CD14-positive monocyte (primary cell): ENCODE data around the gene BCR. TPM values are rescaled to one million over a fixed set of nuclear protein-coding genes. Genes with fewer than 3 reads are reported as not detected.
A peak's percentile ranks its signal among the peaks of the same experiment; 100 is the strongest.

Experiments
- DNase-seq, 3 donors: peaks; one replicate each; pipeline ENCODE4 v3.0.0-alpha.2; 2011 to 2022
- H2AFZ ChIP-seq: 2 replicates; pipeline ENCODE4 v1.6.0; 2012; ENCODE audit warnings: mild to moderate bottlenecking, low read depth, low read length, inconsistent platforms; ENCODE audit not compliant: insufficient read depth, poor library complexity, severe bottlenecking
- H3K27ac ChIP-seq, 2 donors: 1 replicate in 1 of 2; 2 replicates in 1 of 2; pipeline ENCODE4 v1.5.1; 2012 to 2013; ENCODE audit warnings: low read length in 2 of 2, control low read depth in 1 of 2, inconsistent platforms in 1 of 2, low read depth in 1 of 2, mild to moderate bottlenecking in 1 of 2
- H3K27me3 ChIP-seq, 2 donors: one replicate each; pipeline versions ENCODE4 v1.6.0 to v1.6.1; 2011 to 2013; ENCODE audit warnings: low read length in 2 of 2; ENCODE audit not compliant: control insufficient read depth in 2 of 2, insufficient read depth in 2 of 2
- H3K36me3 ChIP-seq, 2 donors: replicated peaks in 1 of 2; 1 replicate in 1 of 2; 2 replicates in 1 of 2; pipeline versions ENCODE4 v1.5.1 to v1.6.1; 2012 to 2013; ENCODE audit warnings: low read length in 2 of 2, control low read depth in 1 of 2, inconsistent platforms in 1 of 2, mild to moderate bottlenecking in 1 of 2; ENCODE audit not compliant: insufficient read depth in 2 of 2, control insufficient read depth in 1 of 2
- H3K4me1 ChIP-seq, 2 donors: 1 replicate in 1 of 2; 2 replicates in 1 of 2; pipeline versions ENCODE4 v1.5.1 to v1.6.1; 2012 to 2013; ENCODE audit warnings: low read length in 2 of 2, control low read depth in 1 of 2, inconsistent platforms in 1 of 2, mild to moderate bottlenecking in 1 of 2, moderate library complexity in 1 of 2; ENCODE audit not compliant: insufficient read depth in 2 of 2, control insufficient read depth in 1 of 2
- H3K4me2 ChIP-seq: replicated peaks from 2 replicates; pipeline ENCODE3; 2012; ENCODE audit warnings: low read length, moderate library complexity, mild to moderate bottlenecking; ENCODE audit not compliant: poor library complexity, severe bottlenecking; ENCODE audit errors: extremely low read depth
- H3K4me3 ChIP-seq, 3 experiments: fragments of 200-600 bp in 1 of 3; sonication (generic) in 1 of 3; replicated peaks in 1 of 3; 1 replicate in 2 of 3; 2 replicates in 1 of 3; pipeline ENCODE4 v1.5.1; 2011 to 2013; ENCODE audit warnings: low read length in 3 of 3, mild to moderate bottlenecking in 3 of 3, control low read depth in 2 of 3, low read depth in 2 of 3, inconsistent platforms in 1 of 3, moderate library complexity in 1 of 3
- H3K79me2 ChIP-seq: 2 replicates; pipeline ENCODE4 v1.6.0; 2012; ENCODE audit warnings: mild to moderate bottlenecking, control low read depth, inconsistent platforms, low read length, moderate library complexity; ENCODE audit not compliant: insufficient read depth
- H3K9ac ChIP-seq: 2 replicates; pipeline ENCODE4 v1.6.0; 2017; ENCODE audit warnings: low read length, mild to moderate bottlenecking; ENCODE audit not compliant: insufficient read depth, poor library complexity, severe bottlenecking
- H3K9me3 ChIP-seq, 2 donors: replicated peaks in 1 of 2; 1 replicate in 1 of 2; 2 replicates in 1 of 2; pipeline versions ENCODE4 v1.5.1 to v1.6.1; 2012 to 2013; ENCODE audit warnings: low read length in 2 of 2, control low read depth in 1 of 2; ENCODE audit not compliant: control insufficient read depth in 1 of 2, insufficient read depth in 1 of 2
- H4K20me1 ChIP-seq: 2 replicates; pipeline ENCODE4 v1.6.0; 2012; ENCODE audit warnings: mild to moderate bottlenecking, low read length, control low read depth, moderate library complexity; ENCODE audit not compliant: insufficient read depth
- H3K27ac Mint-ChIP-seq, 7 donors: one replicate each; pipeline ENCODE4 v1.8.0; 2020; ENCODE audit warnings: mild to moderate bottlenecking in 7 of 7, mixed read lengths in 7 of 7, moderate library complexity in 6 of 7, inconsistent platforms in 2 of 7
- H3K27me3 Mint-ChIP-seq, 3 donors: one replicate each; pipeline ENCODE4 v1.8.0; 2021 to 2022; ENCODE audit warnings: low read depth in 3 of 3, mild to moderate bottlenecking in 3 of 3, mixed read lengths in 3 of 3, moderate library complexity in 3 of 3, inconsistent platforms in 1 of 3
- H3K36me3 Mint-ChIP-seq, 2 donors: one replicate each; pipeline ENCODE4 v1.8.0; 2020; ENCODE audit warnings: mixed read lengths in 2 of 2, inconsistent platforms in 1 of 2, mild to moderate bottlenecking in 1 of 2
- H3K4me1 Mint-ChIP-seq: one replicate; pipeline ENCODE4 v1.8.0; 2020; ENCODE audit warnings: mild to moderate bottlenecking, mixed read lengths
- H3K4me3 Mint-ChIP-seq, 2 donors: one replicate each; pipeline ENCODE4 v1.8.0; 2020; ENCODE audit warnings: mild to moderate bottlenecking in 2 of 2, mixed read lengths in 2 of 2, moderate library complexity in 1 of 2
- H3K9me3 Mint-ChIP-seq, 7 donors: one replicate each; pipeline ENCODE4 v1.8.0; 2020 to 2022; ENCODE audit warnings: mixed read lengths in 7 of 7, mild to moderate bottlenecking in 6 of 7, moderate library complexity in 6 of 7, inconsistent platforms in 2 of 7
- CTCF ChIP-seq: fragments of 200-600 bp; IDR thresholded peaks from one replicate; pipeline ENCODE4 v1.8.0; 2022; ENCODE audit warnings: antibody characterized with exemption, mild to moderate bottlenecking
- WGBS: methylation state at CpG from one replicate; pipeline ENCODE4 v1.1.5; 2013; ENCODE audit warnings: missing lambda C conversion rate; ENCODE audit not compliant: insufficient coverage; 5-methylcytosine and 5-hydroxymethylcytosine counted together
- intact Hi-C, 2 donors: fragments of 100-400 bp; cut with micrococcal nuclease; formaldehyde crosslinking; loops; one replicate each; pipeline versions ENCODE4 v1.15.0 to v1.15.1; 2023
- polyA plus RNA-seq, 3 donors: library from polyadenylated mRNA; depleted of rRNA in 1 of 3; unstranded in 2 of 3; stranded (reverse) in 1 of 3; fragments of 300-500 nt in 2 of 3; fragments of >200 nt in 1 of 3; fragmentation: Illumina TruSeq in 2 of 3; gene quantifications; 1 replicate in 2 of 3; 2 replicates in 1 of 3; pipeline ENCODE4 v1.2.3, GENCODE V29; 2012 to 2021

Gene BCR
- polyA plus RNA-seq, 3 donors: 0.97 to 20.9 (median 0.97) TPM

GRCh38 chr22:23236026-23236425, 55.7 kb downstream of the BCR start:
- H3K4me3 Mint-ChIP-seq: no peak overlapping the region
- H3K36me3 Mint-ChIP-seq: peaks cover 10 to 25% of the 10 kb centered on the region in 2 donors
- WGBS: 100% methylated on average over 1 of the region's 3 CpGs
- Histone ChIP-seq H3K9me3 (peaks cover 0 to 4% of the 10 kb centered on the region in 2 donors), H3K27me3 (no peaks in the 10 kb centered on the region), H2AFZ (no peak overlapping the region), H4K20me1 (peaks cover 83% of the 10 kb centered on the region), H3K9ac (no peak overlapping the region), H3K4me1 (peaks cover 15 to 25% of the 10 kb centered on the region in 2 donors), H3K27ac (peak overlapping the region in 1 of 2 donors; percentile 1), H3K4me2 (no peak overlapping the region), H3K79me2 (peaks cover 93% of the 10 kb centered on the region), H3K4me3 (no peak overlapping the region), H3K36me3 (peaks cover 0 to 19% of the 10 kb centered on the region in 2 donors)
- H3K4me1 Mint-ChIP-seq: peaks cover 42% of the 10 kb centered on the region
- DNase-seq: no peak
- intact Hi-C loops: no loop called here
- H3K9me3 Mint-ChIP-seq: peaks cover 0 to 12% (median 4%) of the 10 kb centered on the region in 7 donors
- TF ChIP-seq CTCF: no peak
- peak overlapping the region in 2 of 7 donors; percentile 15 to 52 for H3K27ac Mint-ChIP-seq
- H3K27me3 Mint-ChIP-seq: peaks cover 0 to 6% (median 0%) of the 10 kb centered on the region in 3 donors

DNA sequence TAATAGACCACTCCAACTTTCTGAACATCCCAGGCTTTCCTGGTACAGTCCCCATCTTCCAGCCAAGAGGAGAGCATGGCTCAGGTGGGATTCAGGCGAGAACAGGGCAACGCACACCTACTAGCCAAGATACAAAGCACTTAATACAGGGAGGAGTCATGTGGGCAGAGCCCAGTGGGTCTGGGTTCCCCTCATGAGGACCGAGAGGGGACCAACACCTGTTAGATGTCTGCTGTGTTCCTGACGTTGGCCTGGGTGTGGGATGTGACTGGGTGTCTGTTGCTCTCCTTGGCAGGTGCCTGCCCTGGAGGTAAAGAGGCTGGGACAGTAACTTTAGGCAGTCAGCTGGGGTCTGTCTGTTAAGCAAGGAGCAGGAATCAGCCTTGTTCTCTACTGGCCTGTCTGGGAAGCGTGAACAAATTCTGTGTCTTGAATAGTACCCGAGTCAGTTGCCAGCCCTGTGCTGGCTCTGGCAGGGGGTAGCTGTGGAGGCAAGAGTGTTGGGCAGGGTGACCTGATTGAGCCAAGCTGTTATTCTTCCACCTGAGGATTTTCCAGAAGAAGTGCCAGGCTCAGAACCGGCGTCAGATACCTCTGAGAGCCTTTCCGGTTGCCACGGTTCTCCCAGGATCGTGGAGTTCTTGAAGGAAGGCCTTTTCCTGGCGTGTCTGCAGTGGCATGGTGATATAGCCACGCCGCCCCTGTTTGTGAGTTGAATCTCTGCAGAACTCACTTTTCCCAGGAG, 56.3 kb downstream of the BCR start:
- Histone ChIP-seq H3K36me3 (peaks cover 0 to 19% of the 10 kb centered on the region in 2 donors), H3K4me2 (no peak overlapping the region), H3K9ac (no peak overlapping the region), H3K27me3 (no peaks in the 10 kb centered on the region), H3K4me3 (no peak overlapping the region), H3K9me3 (peaks cover 0 to 4% of the 10 kb centered on the region in 2 donors), H3K79me2 (peaks cover 93% of the 10 kb centered on the region), H4K20me1 (peaks cover 87% of the 10 kb centered on the region), H2AFZ (no peak overlapping the region), H3K27ac (peak overlapping the region in 1 of 2 donors; percentile 1), H3K4me1 (peaks cover 20 to 31% of the 10 kb centered on the region in 2 donors)
- Mint-ChIP-seq H3K27me3 (peaks cover 0 to 6% (median 0%) of the 10 kb centered on the region in 3 donors), H3K27ac (peak overlapping the region in 3 of 7 donors; percentile 11 to 52 (median 27)), H3K36me3 (peaks cover 10 to 26% of the 10 kb centered on the region in 2 donors), H3K9me3 (peaks cover 0 to 12% (median 4%) of the 10 kb centered on the region in 7 donors), H3K4me3 (no peak overlapping the region), H3K4me1 (peaks cover 48% of the 10 kb centered on the region)
- intact Hi-C loops: no loop called here
- no peak for DNase-seq
- TF ChIP-seq CTCF: no peak
- 90% methylated on average over 12 of the region's 14 CpGs for WGBS
